Measurements from ENCODE around the gene SVIL.
"Not testable (repeated sequence)": the region's sequence is repeated elsewhere in the genome, so short reads cannot be mapped to it uniquely, and the experiment has no call there.

Gene SVIL

DNA sequence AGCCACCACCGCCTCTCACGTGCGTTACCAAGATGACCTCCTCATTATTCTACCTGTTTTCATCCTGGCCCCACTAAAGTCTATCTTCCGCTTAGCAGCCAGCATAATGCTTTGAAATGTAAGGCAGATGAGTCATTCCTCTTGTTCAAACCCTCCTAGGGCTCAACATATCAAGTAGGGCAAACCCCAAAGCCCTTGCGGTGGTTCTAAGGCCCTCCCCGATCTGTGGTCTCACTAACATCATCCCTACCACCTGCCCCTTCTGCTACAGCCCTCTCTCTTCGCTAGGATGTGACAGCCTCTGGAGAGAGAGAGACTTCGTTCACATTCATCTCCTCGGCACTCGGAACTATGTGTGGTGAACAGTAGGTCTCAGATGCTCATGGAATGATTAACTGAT lies 94.8 kb downstream of the SVIL start:
- DNase-seq (ENCODE audit: low read depth), result no peak

DNA sequence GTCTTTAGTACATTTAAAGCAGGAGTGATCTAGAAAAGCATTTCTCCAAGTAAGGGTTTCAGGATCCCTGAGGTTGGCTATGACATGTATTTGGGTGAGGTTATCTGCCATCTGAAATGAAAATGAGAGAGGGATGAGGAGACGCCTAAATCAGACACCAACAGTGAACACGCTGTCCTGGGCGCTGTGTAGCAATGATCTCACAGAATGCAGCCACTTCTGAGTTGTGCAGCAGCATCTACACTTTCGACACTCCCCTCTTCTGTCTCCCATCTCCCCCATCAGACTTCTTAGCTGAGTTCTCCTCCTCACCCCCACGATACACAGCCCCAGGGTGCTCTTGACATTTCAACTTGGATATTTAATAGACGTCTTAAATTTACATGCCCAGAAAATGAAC lies 95.4 kb downstream of the SVIL start:
- no peak for DNase-seq (ENCODE audit: low read depth)

- no peak for DNase-seq (ENCODE audit: low read depth)
These were observed 97.0 kb downstream of the SVIL start for GRCh38 chr10:29537799-29538198.

DNA sequence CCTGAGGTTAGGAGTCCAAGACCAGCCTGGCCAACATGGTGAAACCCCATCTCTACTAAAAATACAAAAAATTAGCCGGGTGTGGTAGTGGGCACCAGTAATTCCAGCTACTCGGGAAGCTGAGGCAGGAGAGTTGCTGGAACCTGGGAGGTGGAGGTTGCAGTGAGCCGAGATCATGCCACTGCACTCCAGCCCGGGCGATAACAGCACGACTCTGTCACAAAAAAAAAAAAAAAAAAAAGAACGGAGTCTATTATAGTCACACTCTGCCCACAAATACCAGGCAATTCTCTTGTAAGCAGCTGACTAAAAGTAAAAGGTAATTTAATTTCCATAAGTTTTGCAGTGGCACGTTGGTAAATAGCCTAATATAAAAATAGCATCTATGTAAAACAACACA lies 98.1 kb downstream of the SVIL start:
- not testable (repeated sequence) for DNase-seq (ENCODE audit: low read depth)

DNA sequence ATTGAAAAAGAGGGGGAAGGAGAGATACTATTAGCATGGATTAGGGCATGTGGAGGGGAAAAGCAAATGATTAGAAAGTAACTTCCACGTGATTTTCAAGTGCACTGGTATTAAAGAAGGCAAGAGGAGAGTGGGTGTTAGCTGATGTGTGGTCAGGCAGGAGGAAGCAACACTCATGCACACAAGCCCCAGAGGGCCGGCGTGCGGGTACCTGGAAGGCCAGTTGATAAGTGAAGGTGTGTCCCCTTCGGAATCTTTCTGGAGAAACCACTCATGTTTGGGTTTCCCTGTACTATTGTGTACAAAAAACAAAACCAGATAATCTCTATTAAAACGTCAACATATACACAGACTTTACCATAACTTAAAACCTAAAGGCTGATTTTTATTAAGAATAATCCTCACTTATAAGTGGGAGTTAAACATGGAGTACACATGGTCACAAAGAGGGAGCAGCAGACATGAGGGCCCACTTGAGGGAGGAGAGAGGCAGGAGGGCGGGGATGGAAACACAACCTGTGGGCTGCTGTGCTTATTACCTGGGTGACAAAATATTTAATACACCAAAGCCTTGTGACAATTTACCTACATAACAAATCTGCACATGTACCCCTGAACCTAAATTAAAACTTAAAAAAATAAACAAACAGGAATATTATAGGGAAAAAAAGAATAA lies 98.9 kb downstream of the SVIL start:
- no peak for DNase-seq (ENCODE audit: low read depth)

DNA sequence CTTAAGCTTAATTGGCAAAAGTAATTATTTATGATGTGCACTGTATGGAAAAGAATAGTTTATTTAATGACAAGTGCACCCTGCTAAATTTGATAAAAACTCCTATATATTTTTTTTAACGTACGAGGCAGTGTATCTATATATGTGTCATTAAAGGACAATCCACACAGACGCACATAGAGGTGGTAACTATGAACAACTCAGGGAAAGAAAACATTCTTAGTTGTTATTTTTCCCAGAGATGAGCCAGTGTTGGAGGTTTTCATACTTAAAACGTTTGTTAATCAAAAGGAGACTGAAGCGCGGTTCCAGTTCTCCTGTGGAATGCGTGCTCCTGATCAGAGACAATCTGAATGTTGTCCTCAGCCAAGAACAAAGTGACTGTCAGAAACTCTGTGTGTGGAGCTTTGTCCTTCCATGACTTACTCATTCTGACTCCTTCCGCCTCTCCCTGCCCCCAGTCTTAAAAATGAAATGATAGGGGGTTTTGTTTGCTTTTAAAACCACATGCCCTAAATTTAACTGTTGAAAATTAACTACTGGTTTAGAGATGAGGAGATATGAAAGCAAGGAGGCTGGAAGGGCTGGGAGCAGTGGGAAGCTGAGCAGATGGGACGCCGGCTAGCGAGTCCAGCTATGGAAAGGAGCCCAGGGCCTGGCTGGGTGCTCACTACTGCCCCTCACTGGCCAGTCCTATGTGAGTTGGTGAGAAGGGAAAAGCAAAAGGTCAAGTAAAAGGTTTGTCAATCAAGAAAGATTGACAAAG lies 99.6 kb downstream of the SVIL start:
- no peak for DNase-seq (ENCODE audit: low read depth)

DNA sequence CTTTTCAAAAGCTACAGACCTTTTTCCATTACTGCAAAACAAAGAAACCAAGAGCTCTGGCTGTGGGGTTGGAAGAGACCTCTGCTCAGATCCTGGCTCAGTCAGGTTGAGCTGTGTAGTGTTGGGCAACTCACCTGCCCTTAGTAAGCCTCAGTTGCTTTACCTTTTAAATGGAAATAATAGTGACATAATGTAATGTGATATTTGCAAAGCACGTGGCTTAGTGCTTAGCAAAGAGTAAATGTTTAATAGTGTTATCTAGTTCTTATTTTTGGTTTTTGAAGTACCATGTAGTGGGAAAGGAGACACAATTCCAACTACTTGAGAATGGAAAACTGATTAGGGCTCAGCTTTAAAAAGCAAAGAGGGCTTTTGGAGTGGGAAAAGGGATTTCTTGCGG lies 100.2 kb downstream of the SVIL start:
- DNase-seq (ENCODE audit: low read depth), result no peak

- DNase-seq (ENCODE audit: low read depth), result no peak
These were observed 101.0 kb downstream of the SVIL start for GRCh38 chr10:29533696-29534285.

DNA sequence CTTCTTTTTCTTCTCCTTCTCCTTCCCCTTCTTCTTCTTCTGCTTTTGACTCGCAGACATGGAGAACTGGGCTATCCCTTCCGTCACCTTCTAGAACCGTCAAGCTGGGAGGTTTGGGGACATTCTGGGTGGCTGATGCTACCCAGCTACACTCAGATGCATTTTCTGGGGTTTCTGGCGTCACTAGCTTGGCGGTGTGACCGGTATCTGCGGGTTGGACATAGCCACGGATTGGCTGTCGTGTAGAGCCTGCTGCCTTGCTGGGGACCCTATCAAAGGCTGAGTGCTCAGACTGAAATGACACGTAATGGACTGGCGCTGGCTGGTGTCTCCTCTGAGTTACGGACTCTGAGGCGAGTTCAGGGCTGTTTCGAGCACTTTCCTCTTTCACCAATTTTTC lies 101.7 kb downstream of the SVIL start:
- DNase-seq (ENCODE audit: low read depth), result no peak

GRCh38 chr10:29532256-29532878 lies 102.4 kb downstream of the SVIL start:
- no peak for DNase-seq (ENCODE audit: low read depth)

DNA sequence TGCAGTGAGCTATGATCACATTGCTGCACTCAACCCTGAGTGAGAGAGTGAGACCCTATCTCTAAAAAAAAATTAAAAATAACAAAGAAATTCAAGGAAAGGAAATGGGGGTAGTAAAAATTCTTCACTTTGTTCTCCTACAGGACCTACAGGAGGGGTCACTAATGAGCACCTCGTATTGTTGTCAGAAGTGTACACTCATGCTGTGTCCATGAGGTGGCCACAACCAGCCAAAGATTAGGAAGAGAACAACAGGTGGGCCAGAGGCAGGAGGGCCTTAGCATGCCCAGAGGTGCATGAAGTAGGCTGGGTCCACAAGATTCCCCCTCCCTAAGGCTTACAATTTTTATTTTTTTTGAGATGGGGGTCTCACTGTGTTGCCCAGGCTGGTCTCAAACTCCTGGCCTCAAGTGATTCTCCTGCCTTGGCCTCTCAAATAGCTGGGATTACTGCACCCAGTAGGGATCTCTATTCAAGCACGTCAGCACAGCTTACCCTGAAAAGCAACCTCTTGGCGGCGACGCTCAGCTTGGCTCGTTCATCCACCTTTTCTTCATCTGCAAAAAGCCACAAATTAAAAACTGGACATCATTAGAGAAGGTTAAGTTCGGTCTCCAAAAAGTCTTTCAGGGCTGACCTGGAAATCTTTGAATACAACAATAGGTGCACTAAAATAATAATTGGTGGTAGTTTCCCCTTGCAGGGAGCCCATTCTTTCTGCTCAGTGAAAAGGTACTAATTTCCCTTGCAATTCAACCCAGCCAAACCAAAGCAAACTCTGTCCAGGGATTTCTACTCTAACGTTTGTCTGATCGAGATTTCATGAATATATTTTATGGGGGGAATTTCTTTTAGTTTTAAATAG lies 104.4 kb downstream of the SVIL start:
- no peak for DNase-seq (ENCODE audit: low read depth)

DNA sequence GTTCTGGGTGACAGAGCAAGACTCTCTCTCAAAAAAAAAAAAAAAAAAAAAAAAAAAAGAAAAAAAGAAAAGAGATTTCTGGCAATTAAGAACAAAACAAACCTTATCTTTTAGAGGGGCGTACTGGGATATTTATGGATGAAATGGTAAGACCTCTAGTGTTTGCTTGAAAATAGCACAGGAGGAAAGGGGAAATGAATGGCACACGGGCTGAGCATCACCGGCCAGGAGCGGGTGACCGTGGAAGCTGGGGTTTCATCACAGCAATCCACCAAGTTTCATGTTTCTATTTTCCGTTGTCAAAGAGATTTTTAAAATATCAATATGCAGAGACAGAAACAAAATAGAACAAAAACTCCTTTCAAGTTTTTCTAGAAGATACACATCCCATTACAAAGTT lies 105.6 kb downstream of the SVIL start:
- DNase-seq (ENCODE audit: low read depth), result no peak

GRCh38 chr10:29525762-29526161 lies 109.0 kb downstream of the SVIL start:
- no peak for DNase-seq (ENCODE audit: low read depth)

DNA sequence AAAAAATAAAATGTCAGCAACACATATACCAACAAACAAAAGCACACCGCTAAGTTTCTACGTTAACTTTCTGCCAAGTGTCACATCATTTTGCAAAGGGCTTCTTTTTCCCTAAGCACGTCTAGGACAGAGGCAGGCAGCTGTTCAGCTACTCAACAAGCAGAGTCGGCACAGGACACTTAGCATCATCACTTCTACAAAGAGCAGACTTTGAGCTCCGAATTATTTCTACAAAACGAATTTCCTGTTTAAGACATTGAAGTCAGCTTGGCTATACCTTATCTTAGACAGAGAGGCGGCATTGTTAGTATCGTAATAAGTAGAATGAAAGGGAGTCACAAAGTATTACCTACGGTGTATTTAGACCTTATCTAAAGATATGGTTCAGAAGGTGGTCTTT lies 110.1 kb downstream of the SVIL start:
- no peak for DNase-seq (ENCODE audit: low read depth)

DNA sequence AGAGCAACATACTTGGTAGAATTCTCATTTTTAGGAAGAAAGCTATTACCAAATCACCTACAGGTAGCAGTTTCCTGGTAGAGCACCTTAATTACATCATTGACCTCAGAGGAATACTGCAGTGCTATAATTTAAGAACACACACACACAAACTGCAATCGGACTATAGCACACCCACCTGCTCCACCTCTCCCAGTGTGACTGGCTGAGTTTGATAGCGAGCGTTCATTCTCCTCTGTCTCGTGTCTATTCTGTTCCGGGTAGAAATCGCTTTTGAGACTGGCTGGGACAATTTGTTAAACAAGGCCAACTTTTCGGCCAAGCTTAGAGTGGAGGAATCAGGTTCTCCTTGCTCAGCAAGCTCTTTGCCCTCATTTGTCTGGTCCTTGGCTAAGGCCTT lies 110.5 kb downstream of the SVIL start:
- DNase-seq (ENCODE audit: low read depth), result no peak

DNA sequence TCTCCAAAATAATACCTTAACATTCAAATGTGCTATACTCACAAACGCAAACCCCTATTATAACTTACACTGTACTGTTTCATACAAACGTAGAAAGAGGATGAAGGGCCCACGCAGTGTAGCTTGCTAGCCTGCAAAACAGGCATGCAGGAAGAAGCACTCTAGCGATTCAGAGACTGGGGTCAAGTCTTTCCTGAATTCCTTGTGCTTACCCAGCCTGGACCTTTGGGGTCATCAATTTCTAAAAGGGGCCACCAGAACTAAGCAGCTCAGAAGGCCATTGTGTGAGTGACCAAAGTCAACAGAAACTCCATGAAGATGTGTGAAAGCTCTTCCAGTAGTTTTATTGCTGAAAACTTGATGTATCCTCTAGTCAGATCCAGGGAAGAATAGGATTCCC lies 111.9 kb downstream of the SVIL start:
- DNase-seq (ENCODE audit: low read depth), result no peak

- no peak for DNase-seq (ENCODE audit: low read depth)
These were observed 112.5 kb downstream of the SVIL start for GRCh38 chr10:29522061-29522855.

- no peak for DNase-seq (ENCODE audit: low read depth)
These were observed 115.1 kb downstream of the SVIL start for GRCh38 chr10:29519659-29520058.

DNA sequence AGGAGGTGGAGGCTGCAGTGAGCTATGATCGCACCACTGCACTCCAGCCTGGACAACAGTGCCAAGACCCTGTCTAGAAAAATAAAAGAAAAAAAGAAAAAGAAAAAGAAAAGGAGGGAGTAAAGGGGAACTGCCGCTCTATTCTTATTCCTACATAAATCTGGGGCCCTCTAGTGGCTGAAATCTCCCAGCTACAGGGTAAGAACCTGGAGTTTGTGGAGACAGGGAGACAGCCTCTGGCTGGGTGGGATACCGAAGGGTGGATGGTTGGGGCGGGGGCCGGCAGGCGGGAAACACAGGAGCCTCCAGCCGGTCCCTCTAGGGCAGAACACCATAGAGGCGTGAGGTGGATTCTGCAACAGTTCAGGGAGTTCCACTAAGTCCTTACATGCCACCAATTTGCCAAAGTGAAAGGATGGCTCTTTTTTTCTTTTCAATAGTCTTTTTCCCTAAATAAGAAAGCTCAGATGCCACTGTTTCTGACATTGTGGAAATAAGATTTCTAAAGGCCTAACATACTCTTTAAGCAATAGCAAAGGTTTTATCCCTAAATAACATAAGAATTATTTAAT lies 117.3 kb downstream of the SVIL start:
- DNase-seq (ENCODE audit: low read depth), result no peak

GRCh38 chr10:29516309-29516932 lies 118.3 kb downstream of the SVIL start:
- DNase-seq (ENCODE audit: low read depth), result not testable (repeated sequence)

Data from HS-5 (cell line).